ENCODE results near the gene TSPAN4.

The TSPAN4 gene

GRCh38 chr11:860234-861104, 17.8 kb downstream of the TSPAN4 start:
- no peak for DNase-seq (ENCODE audit: low read depth in 1 of 2, low spot score in 1 of 2)
- H3K27ac ChIP-seq (replicated peaks): no peak overlapping the region
- TF ChIP-seq SPI1 (IDR thresholded peaks at IDR 0.05; ENCODE audit: borderline replicate concordance, low read depth) (no peak), POLR2AphosphoS5 (IDR thresholded peaks at IDR 0.05; ENCODE audit: low read depth) (no peak), REST (IDR thresholded peaks at IDR 0.05; ENCODE audit: insufficient replicate concordance, low read depth) (no peak), CTCF (IDR thresholded peaks at IDR 0.05; ENCODE audit: insufficient read depth, low read length) (no peak), GABPA (IDR thresholded peaks at IDR 0.05; ENCODE audit: low read depth) (no peak)

GRCh38 chr11:861105-861479, 18.4 kb downstream of the TSPAN4 start:
- no peak for DNase-seq (ENCODE audit: low read depth in 1 of 2, low spot score in 1 of 2)
- Histone ChIP-seq H3K4me3 (replicated peaks; ENCODE audit: insufficient read depth, low read length) (no peak overlapping the region), H3K27me3 (ENCODE audit: insufficient read depth, poor library complexity, severe bottlenecking) (peaks cover 2% of the 10 kb centered on the region), H3K27ac (replicated peaks) (no peak overlapping the region)
- TF ChIP-seq GABPA (IDR thresholded peaks at IDR 0.05; ENCODE audit: low read depth): no peak
- TF ChIP-seq REST (IDR thresholded peaks at IDR 0.05; ENCODE audit: insufficient replicate concordance, low read depth): no peak
- TF ChIP-seq SPI1 (IDR thresholded peaks at IDR 0.05; ENCODE audit: borderline replicate concordance, low read depth): no peak
- no peak for TF ChIP-seq POLR2AphosphoS5 (IDR thresholded peaks at IDR 0.05; ENCODE audit: low read depth)
- no peak for TF ChIP-seq CTCF (IDR thresholded peaks at IDR 0.05; ENCODE audit: insufficient read depth, low read length)

More at GRCh38 chr11:860234-861104, 17.8 kb downstream of the TSPAN4 start:
- Histone ChIP-seq H3K27me3 (ENCODE audit: insufficient read depth, poor library complexity, severe bottlenecking) (peaks cover 2% of the 10 kb centered on the region), H3K4me3 (replicated peaks; ENCODE audit: insufficient read depth, low read length) (no peak overlapping the region)

- no peak for DNase-seq (ENCODE audit: low read depth in 1 of 2, low spot score in 1 of 2)
- H3K4me3 ChIP-seq (replicated peaks; ENCODE audit: insufficient read depth, low read length): no peak overlapping the region
- TF ChIP-seq POLR2AphosphoS5 (IDR thresholded peaks at IDR 0.05; ENCODE audit: low read depth) (peak; percentile 41; the same call in 1 of the 2 replicates), REST (IDR thresholded peaks at IDR 0.05; ENCODE audit: insufficient replicate concordance, low read depth) (no peak), CTCF (IDR thresholded peaks at IDR 0.05; ENCODE audit: insufficient read depth, low read length) (no peak), GABPA (IDR thresholded peaks at IDR 0.05; ENCODE audit: low read depth) (no peak), SPI1 (IDR thresholded peaks at IDR 0.05; ENCODE audit: borderline replicate concordance, low read depth) (no peak)
- no peak overlapping the region for H3K27ac ChIP-seq (replicated peaks)
- H3K27me3 ChIP-seq (ENCODE audit: insufficient read depth, poor library complexity, severe bottlenecking): peaks cover 2% of the 10 kb centered on the region
Observed at GRCh38 chr11:862081-862661, 19.5 kb downstream of the TSPAN4 start.
